Heart left ventricle (tissue), 16 donors: ENCODE results near the gene HSPA1B. TPM values are rescaled to one million over a fixed set of nuclear protein-coding genes. Genes with fewer than 3 reads are reported as not detected.
A peak's percentile ranks its signal among the peaks of the same experiment; 100 is the strongest.
"Not testable (repeated sequence)": the region's sequence is repeated elsewhere in the genome, so short reads cannot be mapped to it uniquely, and the experiment has no call there.

Experiments used
- ATAC-seq, 4 donors: fragments of 200-7000 bp; cut with Tn5 transposase; one replicate each; pipeline ENCODE4 v1.9.1; 2020 to 2022; ENCODE audit warnings: moderate library complexity in 4 of 4, mild to moderate bottlenecking in 3 of 4, moderate number of reproducible peaks in 1 of 4
- DNase-seq, 5 donors: peaks; one replicate each; pipeline ENCODE4 v3.0.0-alpha.2; 2020
- H3K27ac ChIP-seq, 12 donors: fragments of 200-600 bp; sonication (generic) in 4 of 12; one replicate each; pipeline versions ENCODE4 v1.5.0 to v1.8.0; 2016 to 2022; ENCODE audit warnings: mild to moderate bottlenecking in 2 of 12
- H3K27me3 ChIP-seq, 9 donors: fragments of 200-600 bp; sonication (generic) in 2 of 9; one replicate each; pipeline versions ENCODE4 v1.5.1 to v1.8.0; 2016 to 2022; ENCODE audit warnings: mild to moderate bottlenecking in 3 of 9
- H3K36me3 ChIP-seq, 9 donors: fragments of 200-600 bp; sonication (generic) in 2 of 9; one replicate each; pipeline versions ENCODE4 v1.5.0 to v1.8.0; 2018 to 2022; ENCODE audit warnings: mild to moderate bottlenecking in 2 of 9
- H3K4me1 ChIP-seq, 12 donors: fragments of 200-600 bp; sonication (generic) in 4 of 12; one replicate each; pipeline versions ENCODE4 v1.5.0 to v1.8.0; 2016 to 2022; ENCODE audit warnings: mild to moderate bottlenecking in 3 of 12
- H3K4me3 ChIP-seq, 12 donors: fragments of 200-600 bp; sonication (generic) in 4 of 12; one replicate each; pipeline versions ENCODE4 v1.5.0 to v1.8.0; 2017 to 2022; ENCODE audit warnings: mild to moderate bottlenecking in 9 of 12, moderate library complexity in 4 of 12
- H3K9me3 ChIP-seq, 12 donors: fragments of 200-600 bp; sonication (generic) in 4 of 12; one replicate each; pipeline versions ENCODE4 v1.5.0 to v1.8.0; 2016 to 2022; ENCODE audit warnings: mild to moderate bottlenecking in 1 of 12
- CTCF ChIP-seq, 12 donors: fragments of 200-600 bp; sonication (generic) in 4 of 12; IDR thresholded peaks; one replicate each; pipeline versions ENCODE4 v1.5.0 to v1.8.0; 2018 to 2022; ENCODE audit warnings: antibody characterized with exemption in 12 of 12, mild to moderate bottlenecking in 5 of 12
- POLR2A ChIP-seq, 2 donors: fragments of 450-650 bp; IDR thresholded peaks; one replicate each; pipeline ENCODE4 v1.6.1; 2017; ENCODE audit warnings: antibody characterized with exemption in 2 of 2, mild to moderate bottlenecking in 2 of 2, moderate library complexity in 2 of 2
- WGBS, 4 donors: extraction: QIAGEN DNeasy Blood & Tissue Kit in 2 of 4; methylation state at CpG; one replicate each; pipeline versions ENCODE4 v1.1.5 to v1.1.7; 2013 to 2018; 5-methylcytosine and 5-hydroxymethylcytosine counted together
- intact Hi-C, 10 donors: fragments of 100-400 bp; cut with DNase I; formaldehyde crosslinking; loops; one replicate each; pipeline versions ENCODE4 v1.11.1 to v1.14.2; 2022
- polyA plus RNA-seq, 2 donors: library from polyadenylated mRNA; stranded (reverse); fragments of 200-250 nt; gene quantifications; one replicate each; pipeline ENCODE4 v1.2.3, GENCODE V29; 2013
- total RNA-seq, 9 donors: library from RNA; depleted of rRNA in 2 of 9; stranded (reverse); fragments of >200 nt in 2 of 9; fragmentation: NEBNext Ultra II Directional in 3 of 9; extraction: Animal tissue kit (Norgen Biotek cat#: 25700) in 3 of 9; gene quantifications; one replicate each; pipeline versions ENCODE4 v1.1.0 to v1.2.4, GENCODE V29; 2016 to 2023
- donor health status: ischemic (EF 13 %, LVEDD 7.1; RV severe dilation, severe dysfunction).
- donor health status: healthy with polysubstance abuse.
- donor health status: DM: no; HTN: yes; CAD: no.
- donor health status: DM: no; HTN: no; CAD: no.
- donor health status: ischemic (EF 25% LVEDD 6.9; RV normal size, moderate dysfunction).
- donor health status: ischemic (EF 25% LVEDD 5.7; RV mildly dilated, moderate dysfunction).
- donor health status: healthy.
- donor health status: DM: yes; HTN: yes; CAD: no.
- donor health status: ischemic (EF 35%, LVEDD 5.7; RV mildly dilated, moderate dysfunction).
- donor health status: nonischemic (EF 11% LVEDD 7.7; RV severe dilation, severe dysfunction).
- donor health status: DM: yes; HTN: yes; CAD: no.
- donor health status: PGD.
- donor health status: ischemic (EF 29% LVEDD 5.4; RV normal size, mild dysfunction).
- donor health status: nonischemic (EF 23%, LVEDD 6.1; RV moderate dilation, normal function).

Gene HSPA1B
- total and polyA plus RNA-seq, 11 donors = 35.2 to 306 (median 146) TPM

GRCh38 chr6:31806470-31807272 lies 20.9 kb upstream of the HSPA1B start, which contains the start of gene LSM2:
Gene LSM2, minus strand, starts transcription at chr6:31806966. Its CDS starts 209 bp downstream, at chr6:31806757.
- intact Hi-C loops = no loop called here
- DNase-seq = peak; percentile 98 to 99 (median 98)
- peaks cover 0 to 26% (median 14%) of the 10 kb centered on the region in 12 donors for H3K4me1 ChIP-seq
- WGBS, 4 donors = 0% methylated on average over 41 to 51 of the region's 51 CpGs
- H3K4me3 ChIP-seq = peak within 1 kb of the TSS; percentile 40 to 90 (median 66)
- TF ChIP-seq CTCF (IDR thresholded peaks at IDR 0.05) = peak in 10 of 12 donors; percentile 13 to 45 (median 28)
- peak in 1 of 2 donors; percentile 95 for TF ChIP-seq POLR2A (IDR thresholded peaks at IDR 0.05)
- H3K36me3 ChIP-seq = peaks cover 0 to 28% (median 17%) of the 10 kb centered on the region in 9 donors
- H3K27ac ChIP-seq = peak within 1 kb of the TSS; percentile 11 to 97 (median 93)
- no peaks in the 10 kb centered on the region for H3K9me3 ChIP-seq
- ATAC-seq = peak; percentile 99
- H3K27me3 ChIP-seq = no peaks in the 10 kb centered on the region

GRCh38 chr6:31808599-31808998 lies 18.9 kb upstream of the HSPA1B start:
- H3K4me1 ChIP-seq = peaks cover 0 to 32% (median 19%) of the 10 kb centered on the region in 12 donors
- H3K4me3 ChIP-seq, H3K27me3 ChIP-seq, H3K27ac ChIP-seq, intact Hi-C loops, DNase-seq, H3K9me3 ChIP-seq, ATAC-seq, H3K36me3 ChIP-seq: not testable (repeated sequence)
- 93 to 96% (median 94%) methylated on average over 10 of the region's 10 CpGs for WGBS, 4 donors

- DNase-seq (no peak), ATAC-seq (no peak)
- WGBS, 4 donors = 94 to 97% (median 95%) methylated on average over 12 of the region's 12 CpGs
- H3K27me3 ChIP-seq = no peaks in the 10 kb centered on the region
- intact Hi-C loops = loop anchor here in 2 of 10 donors (5.0 kb wide), 2 partner anchors 74 to 79 kb away; partner anchors contain the start of gene CLIC1 (in 1 of the 2)
- peaks cover 0 to 4% (median 0%) of the 10 kb centered on the region in 9 donors for H3K36me3 ChIP-seq
- no peak overlapping the region for H3K4me3 ChIP-seq
- no peak overlapping the region for H3K27ac ChIP-seq
- H3K4me1 ChIP-seq = peaks cover 0 to 22% (median 15%) of the 10 kb centered on the region in 12 donors
- no peaks in the 10 kb centered on the region for H3K9me3 ChIP-seq
- TF ChIP-seq POLR2A (IDR thresholded peaks at IDR 0.05) (no peak), CTCF (IDR thresholded peaks at IDR 0.05) (no peak)
These were observed 15.9 kb upstream of the HSPA1B start for GRCh38 chr6:31811645-31812044.

- Histone ChIP-seq H3K27me3 (no peaks in the 10 kb centered on the region), H3K36me3 (peaks cover 0 to 4% (median 0%) of the 10 kb centered on the region in 9 donors), H3K27ac (peak overlapping the region in 11 of 12 donors; percentile 91 to 100 (median 99)), H3K9me3 (no peaks in the 10 kb centered on the region), H3K4me3 (peak overlapping the region in 7 of 12 donors; percentile 60 to 76 (median 71)), H3K4me1 (peaks cover 0 to 27% (median 16%) of the 10 kb centered on the region in 12 donors)
- intact Hi-C loops = loop anchor here in 2 of 10 donors (5.0 kb wide), 2 partner anchors 76 to 81 kb away; partner anchors contain the start of gene CLIC1 (in 1 of the 2)
- ATAC-seq (no peak), DNase-seq (no peak)
- no peak for TF ChIP-seq CTCF (IDR thresholded peaks at IDR 0.05)
- no peak for TF ChIP-seq POLR2A (IDR thresholded peaks at IDR 0.05)
- WGBS, 4 donors = 96 to 97% (median 97%) methylated on average over 7 of the region's 7 CpGs
These were observed 14.1 kb upstream of the HSPA1B start for GRCh38 chr6:31813465-31813849.
